ENCODE measurements around the gene SULT2B1.

DNA sequence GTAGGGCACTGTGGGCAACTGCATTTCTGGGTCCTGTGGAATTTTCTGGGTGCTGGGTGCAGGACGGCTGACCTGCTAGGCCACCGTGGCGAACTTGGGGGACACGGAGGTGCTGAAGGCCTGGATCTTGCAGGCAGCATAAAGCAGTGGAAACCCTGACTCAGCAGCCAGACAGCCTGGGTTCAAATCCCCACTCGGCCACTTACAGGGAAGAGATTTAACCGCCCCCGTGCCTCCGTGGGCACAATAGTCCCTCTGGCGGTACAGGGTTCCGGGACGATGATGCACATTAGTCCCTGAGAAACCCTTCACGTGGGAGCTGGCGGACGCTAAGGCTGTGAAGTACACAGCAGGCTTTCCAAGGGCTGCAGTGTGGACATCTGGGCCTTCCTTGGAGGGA is 59.9 kb downstream of the SULT2B1 start:
- no peak for TF ChIP-seq EZH2 (IDR thresholded peaks at IDR 0.05; ENCODE audit: borderline replicate concordance)
- TF ChIP-seq, protein P1, sequence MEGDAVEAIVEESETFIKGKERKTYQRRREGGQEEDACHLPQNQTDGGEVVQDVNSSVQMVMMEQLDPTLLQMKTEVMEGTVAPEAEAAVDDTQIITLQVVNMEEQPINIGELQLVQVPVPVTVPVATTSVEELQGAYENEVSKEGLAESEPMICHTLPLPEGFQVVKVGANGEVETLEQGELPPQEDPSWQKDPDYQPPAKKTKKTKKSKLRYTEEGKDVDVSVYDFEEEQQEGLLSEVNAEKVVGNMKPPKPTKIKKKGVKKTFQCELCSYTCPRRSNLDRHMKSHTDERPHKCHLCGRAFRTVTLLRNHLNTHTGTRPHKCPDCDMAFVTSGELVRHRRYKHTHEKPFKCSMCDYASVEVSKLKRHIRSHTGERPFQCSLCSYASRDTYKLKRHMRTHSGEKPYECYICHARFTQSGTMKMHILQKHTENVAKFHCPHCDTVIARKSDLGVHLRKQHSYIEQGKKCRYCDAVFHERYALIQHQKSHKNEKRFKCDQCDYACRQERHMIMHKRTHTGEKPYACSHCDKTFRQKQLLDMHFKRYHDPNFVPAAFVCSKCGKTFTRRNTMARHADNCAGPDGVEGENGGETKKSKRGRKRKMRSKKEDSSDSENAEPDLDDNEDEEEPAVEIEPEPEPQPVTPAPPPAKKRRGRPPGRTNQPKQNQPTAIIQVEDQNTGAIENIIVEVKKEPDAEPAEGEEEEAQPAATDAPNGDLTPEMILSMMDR (IDR thresholded peaks at IDR 0.05; ENCODE audit: poor library complexity), result no peak
